MCF 10A (cell line): ENCODE results near the gene TAP2. TPM values are rescaled to one million over a fixed set of nuclear protein-coding genes. Genes with fewer than 3 reads are reported as not detected.
"Not testable (repeated sequence)": the region's sequence is repeated elsewhere in the genome, so short reads cannot be mapped to it uniquely, and the experiment has no call there.

Experiments
- BruUV-seq: library from RNA; stranded (reverse); fragments of 400-500 nt; replicated peaks from 2 replicates; lab custom pipeline; 2021; lab: Mats Ljungman, UMichigan
- CTCF ChIA-PET: fragments of 300-600 bp; sonication (Branson Sonifier 250); formaldehyde crosslinking; extraction: SDS; loops from one replicate; lab custom pipeline; 2021; ENCODE audit warnings: antibody characterized with exemption, inconsistent platforms; lab: Yijun Ruan, JAX
- POLR2A ChIA-PET: fragments of 300-600, 350-650 bp; sonication (Branson Sonifier 250); formaldehyde crosslinking; extraction: SDS; loops from one replicate; lab custom pipeline; 2020; ENCODE audit warnings: antibody characterized with exemption, inconsistent platforms; lab: Yijun Ruan, JAX
- DNase-seq: peaks from one replicate; pipeline ENCODE4 v3.0.0-alpha.2; 2018; ENCODE audit not compliant: unreplicated experiment
- H3K27ac Mint-ChIP-seq: one replicate; pipeline ENCODE4 v1.8.0; 2022; ENCODE audit warnings: mild to moderate bottlenecking, low read depth, mixed read lengths; ENCODE audit not compliant: unreplicated experiment
- H3K27me3 Mint-ChIP-seq: one replicate; pipeline ENCODE4 v1.8.0; 2022; ENCODE audit warnings: mixed read lengths; ENCODE audit not compliant: insufficient read depth, unreplicated experiment
- H3K36me3 Mint-ChIP-seq: one replicate; pipeline ENCODE4 v1.8.0; 2022; ENCODE audit warnings: mild to moderate bottlenecking, moderate library complexity, mixed read lengths; ENCODE audit not compliant: insufficient read depth, unreplicated experiment
- H3K4me1 Mint-ChIP-seq: one replicate; pipeline ENCODE4 v1.8.0; 2022; ENCODE audit warnings: mixed read lengths; ENCODE audit not compliant: insufficient read depth, unreplicated experiment
- H3K4me3 Mint-ChIP-seq: one replicate; pipeline ENCODE4 v1.8.0; 2022; ENCODE audit warnings: mild to moderate bottlenecking, moderate library complexity, mixed read lengths; ENCODE audit not compliant: unreplicated experiment
- H3K9me3 Mint-ChIP-seq: one replicate; pipeline ENCODE4 v1.8.0; 2022; ENCODE audit warnings: mixed read lengths; ENCODE audit not compliant: unreplicated experiment
- CTCF ChIP-seq: fragments of 200-600 bp; IDR thresholded peaks from one replicate; pipeline ENCODE4 v1.8.0; 2022; ENCODE audit warnings: antibody characterized with exemption, mild to moderate bottlenecking; ENCODE audit not compliant: unreplicated experiment
- intact Hi-C: fragments of 100-400 bp; cut with micrococcal nuclease; formaldehyde crosslinking; loops from 2 replicates; pipeline ENCODE4 v1.14.1; 2022
- total RNA-seq: library from RNA; stranded (reverse); gene quantifications from 2 replicates; pipeline ENCODE4 v1.2.3, GENCODE V29; 2022

The TAP2 gene
- total RNA-seq, 1 experiment from 2014 or later, result 61.2 TPM

DNA sequence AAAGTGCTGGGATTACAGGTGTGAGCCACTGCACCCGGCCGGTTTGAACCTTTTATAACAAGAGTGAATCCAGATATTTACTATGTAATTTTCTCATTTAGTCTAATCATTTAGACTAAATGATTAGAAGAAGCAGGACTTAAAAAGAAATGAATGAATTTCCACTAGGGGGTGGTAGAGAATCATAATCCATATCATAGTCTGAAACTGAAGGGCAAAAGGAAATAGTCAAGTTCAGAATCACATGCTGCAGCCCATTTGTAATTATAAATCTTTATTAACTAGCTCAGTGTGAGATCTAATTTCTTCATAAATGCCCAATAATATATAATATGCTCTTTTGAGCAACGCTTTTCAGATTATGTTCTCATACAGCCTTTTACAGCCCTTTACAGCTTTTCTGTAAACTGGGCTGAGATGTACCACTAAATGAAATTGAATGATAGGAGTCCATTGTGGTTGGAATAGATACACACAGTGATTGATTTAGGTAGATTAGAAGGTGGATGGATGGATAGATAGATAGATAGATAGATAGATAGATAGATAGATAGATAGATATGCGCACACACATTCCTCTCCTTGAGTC is 47.3 kb upstream of the TAP2 start:
- H3K9me3 Mint-ChIP-seq, result no peaks in the 10 kb centered on the region
- BruUV-seq, result no TSS peak
- H3K4me3 Mint-ChIP-seq, result no peak overlapping the region
- H3K36me3 Mint-ChIP-seq, result no peaks in the 10 kb centered on the region
- intact Hi-C loops, result loop anchor here (1.0 to 5.0 kb wide), 3 partner anchors 47 to 99 kb away; no protein-coding TSS in a partner anchor
- CTCF ChIA-PET, result interaction anchor here (0.6 to 2.9 kb wide), 30 partner anchors 9 to 397 kb away, joined by 3 to 31 read pairs (median 5); partner anchors contain the start of genes HLA-DMA and TAP2
- POLR2A ChIA-PET, result interaction anchor here (0.6 to 2.1 kb wide), 8 partner anchors 9 to 99 kb away, joined by 3 to 9 read pairs (median 4); partner anchors contain the start of gene BRD2
- peak; percentile 74 for DNase-seq
- no peaks in the 10 kb centered on the region for H3K27me3 Mint-ChIP-seq
- peak; percentile 56 for TF ChIP-seq CTCF
- peaks cover 11% of the 10 kb centered on the region for H3K4me1 Mint-ChIP-seq
- no peak overlapping the region for H3K27ac Mint-ChIP-seq

- CTCF ChIA-PET, result interaction anchor here (0.9 to 1.3 kb wide), 6 partner anchors 50 to 101 kb away, joined by 3 to 4 read pairs (median 4); no protein-coding TSS in a partner anchor
- Mint-ChIP-seq H3K36me3 (no peaks in the 10 kb centered on the region), H3K4me1 (peaks cover 11% of the 10 kb centered on the region), H3K27ac (no peak overlapping the region), H3K27me3 (peaks cover 13% of the 10 kb centered on the region), H3K9me3 (no peaks in the 10 kb centered on the region), H3K4me3 (no peak overlapping the region)
- no peak for TF ChIP-seq CTCF
- POLR2A ChIA-PET, result interaction anchor here (1.0 to 2.3 kb wide), 2 partner anchors 84 to 88 kb away, joined by 3 to 9 read pairs; partner anchors contain the start of gene BRD2
- no TSS peak for BruUV-seq
- DNase-seq, result peak; percentile 88
- intact Hi-C loops, result no loop called here
These were observed 45.2 kb upstream of the TAP2 start for GRCh38 chr6:32883789-32884188.

DNA sequence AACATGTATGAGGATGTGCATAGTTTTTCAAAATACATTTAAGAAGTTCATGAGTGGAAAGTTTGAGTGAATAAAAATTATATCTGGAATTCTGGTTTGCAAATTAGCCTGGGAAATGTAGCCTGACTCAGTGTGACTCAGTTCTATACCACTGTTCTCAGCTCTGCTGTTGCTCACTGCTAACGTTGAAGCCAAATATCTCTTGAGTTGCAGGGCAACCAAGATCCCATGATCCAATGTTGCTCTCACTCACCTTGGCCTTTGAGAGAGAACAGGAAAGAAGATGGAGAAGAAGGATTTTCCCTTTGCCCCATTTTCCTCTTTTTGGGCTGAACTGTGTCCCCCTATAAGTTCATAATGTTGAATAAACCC is 44.3 kb upstream of the TAP2 start:
- H3K9me3 Mint-ChIP-seq, result no peaks in the 10 kb centered on the region
- DNase-seq, result peak; percentile 32
- intact Hi-C loops, result no loop called here
- H3K27me3 Mint-ChIP-seq, result peaks cover 21% of the 10 kb centered on the region
- no TSS peak for BruUV-seq
- POLR2A ChIA-PET, result interaction anchor here (0.7 to 2.3 kb wide), 5 partner anchors 44 to 1733 kb away, joined by 3 to 9 read pairs (median 4); partner anchors contain the start of genes BRD2 and TAP2
- no peak overlapping the region for H3K4me3 Mint-ChIP-seq
- no peak for TF ChIP-seq CTCF
- H3K36me3 Mint-ChIP-seq, result no peaks in the 10 kb centered on the region
- H3K4me1 Mint-ChIP-seq, result peaks cover 11% of the 10 kb centered on the region
- CTCF ChIA-PET, result interaction anchor here (0.7 to 1.2 kb wide), 10 partner anchors 51 to 132 kb away, joined by 3 to 4 read pairs (median 3); no protein-coding TSS in a partner anchor
- no peak overlapping the region for H3K27ac Mint-ChIP-seq

DNA sequence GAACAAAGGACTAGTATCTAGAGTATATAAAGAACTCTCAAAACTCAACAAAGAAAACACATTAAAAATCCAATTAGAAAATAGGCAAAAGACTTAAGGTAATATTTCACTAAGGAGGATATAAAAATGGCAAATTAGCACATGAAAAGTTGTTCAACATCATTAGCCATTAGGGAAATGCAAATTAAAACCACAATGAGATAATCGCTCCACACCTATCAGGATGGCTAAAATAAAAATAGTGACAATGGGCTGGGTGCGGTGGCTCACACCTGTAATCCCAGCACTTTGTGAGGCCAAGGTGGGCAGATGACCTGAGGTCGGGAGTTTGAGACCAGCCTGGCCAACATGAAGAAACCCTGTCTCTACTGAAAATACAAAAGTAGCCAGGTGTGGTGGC is 42.4 kb upstream of the TAP2 start:
- H3K27me3 Mint-ChIP-seq, result peaks cover 26% of the 10 kb centered on the region
- H3K9me3 Mint-ChIP-seq, H3K27ac Mint-ChIP-seq, H3K4me3 Mint-ChIP-seq, intact Hi-C loops, BruUV-seq, POLR2A ChIA-PET, H3K4me1 Mint-ChIP-seq, H3K36me3 Mint-ChIP-seq, DNase-seq: not testable (repeated sequence)
- CTCF ChIA-PET, result interaction anchor here (0.6 to 1.3 kb wide), 4 partner anchors 9 to 103 kb away, joined by 3 to 7 read pairs (median 6); partner anchors contain the start of gene TAP2
